Activated B cell treated with CpG ODN at 0.5 μM for 24 hours (primary cell): ENCODE measurements around the gene PRMT9. TPM values are rescaled to one million over a fixed set of nuclear protein-coding genes. Genes with fewer than 3 reads are reported as not detected.

Experiments used
- ATAC-seq: fragments of 200-7000 bp; cut with Tn5 transposase; one replicate; pipeline ENCODE4 v1.10.0; 2021; ENCODE audit warnings: low read depth, mild to moderate bottlenecking, moderate library complexity
- CTCF ChIA-PET: fragments of 350-600 bp; sonication (Branson Sonifier 250); formaldehyde crosslinking; loops from one replicate; lab custom pipeline; 2021; ENCODE audit warnings: antibody characterized with exemption; lab: Charles Lee
- POLR2A ChIA-PET: fragments of 350-600 bp; sonication (Branson Sonifier 250); formaldehyde crosslinking; loops from one replicate; lab custom pipeline; 2021; ENCODE audit warnings: antibody characterized with exemption; lab: Charles Lee
- DNase-seq: peaks from one replicate; pipeline ENCODE4 v3.0.0; 2022
- H3K27ac Mint-ChIP-seq: one replicate; pipeline ENCODE4 v1.8.0; 2020; ENCODE audit warnings: mixed read lengths
- H3K27me3 Mint-ChIP-seq: one replicate; pipeline ENCODE4 v1.8.0; 2021; ENCODE audit warnings: mixed read lengths
- H3K36me3 Mint-ChIP-seq: one replicate; pipeline ENCODE4 v1.8.0; 2021; ENCODE audit warnings: low read depth, mixed read lengths
- H3K4me1 Mint-ChIP-seq: one replicate; pipeline ENCODE4 v1.8.0; 2021; ENCODE audit warnings: mixed read lengths
- H3K4me3 Mint-ChIP-seq: one replicate; pipeline ENCODE4 v1.8.0; 2020; ENCODE audit warnings: mild to moderate bottlenecking, mixed read lengths
- H3K9me3 Mint-ChIP-seq: one replicate; pipeline ENCODE4 v1.8.0; 2020; ENCODE audit warnings: mixed read lengths
- CTCF ChIP-seq: fragments of 200-600 bp; IDR thresholded peaks from one replicate; pipeline ENCODE4 v1.8.0; 2022; ENCODE audit warnings: antibody characterized with exemption, mild to moderate bottlenecking
- intact Hi-C: fragments of 100-400 bp; cut with micrococcal nuclease; formaldehyde crosslinking; loops from one replicate; pipeline ENCODE4 v1.15.1; 2024
- total RNA-seq: library from RNA; stranded (reverse); gene quantifications from 2 replicates; pipeline ENCODE4 v1.2.3, GENCODE V29; 2022

PRMT9 gene
- total RNA-seq, 1 donor from 2014 or later, result 7.4 TPM

- POLR2A ChIA-PET, result no interaction called here
- intact Hi-C loops, result no loop called here
Observed at GRCh38 chr4:147638365-147638764, 45.6 kb downstream of the PRMT9 start.

GRCh38 chr4:147635348-147635747, 48.6 kb downstream of the PRMT9 start:
- Mint-ChIP-seq H3K27me3 (no peaks in the 10 kb centered on the region), H3K4me3 (no peak overlapping the region), H3K36me3 (peaks cover 79% of the 10 kb centered on the region), H3K27ac (no peak overlapping the region), H3K9me3 (no peaks in the 10 kb centered on the region), H3K4me1 (peaks cover 11% of the 10 kb centered on the region)
- ATAC-seq (no peak), DNase-seq (no peak)
- no peak for TF ChIP-seq CTCF
- intact Hi-C loops, result no loop called here
- ChIA-PET POLR2A (no interaction called here), CTCF (no interaction called here)

More at GRCh38 chr4:147638365-147638764, 45.6 kb downstream of the PRMT9 start:
- CTCF ChIA-PET, result no interaction called here
- H3K27me3 Mint-ChIP-seq, result no peaks in the 10 kb centered on the region
- H3K36me3 Mint-ChIP-seq, result peaks cover 81% of the 10 kb centered on the region
- ATAC-seq, result no peak
- no peak overlapping the region for H3K27ac Mint-ChIP-seq
- no peak for TF ChIP-seq CTCF
- peaks cover 12% of the 10 kb centered on the region for H3K4me1 Mint-ChIP-seq
- no peaks in the 10 kb centered on the region for H3K9me3 Mint-ChIP-seq
- DNase-seq, result no peak
- no peak overlapping the region for H3K4me3 Mint-ChIP-seq

- Mint-ChIP-seq H3K36me3 (peaks cover 84% of the 10 kb centered on the region), H3K4me1 (no peaks in the 10 kb centered on the region), H3K4me3 (no peak overlapping the region), H3K27ac (no peak overlapping the region), H3K27me3 (no peaks in the 10 kb centered on the region), H3K9me3 (no peaks in the 10 kb centered on the region)
- intact Hi-C loops, result no loop called here
- ChIA-PET CTCF (no interaction called here), POLR2A (no interaction called here)
- TF ChIP-seq CTCF, result no peak
- ATAC-seq, result no peak
- no peak for DNase-seq
Observed at GRCh38 chr4:147633643-147634042, 50.3 kb downstream of the PRMT9 start.

- POLR2A ChIA-PET, result no interaction called here
- intact Hi-C loops, result no loop called here
- H3K4me3 Mint-ChIP-seq, result no peak overlapping the region
- no peaks in the 10 kb centered on the region for H3K27me3 Mint-ChIP-seq
- ATAC-seq, result no peak
- H3K9me3 Mint-ChIP-seq, result no peaks in the 10 kb centered on the region
- DNase-seq, result no peak
- no peaks in the 10 kb centered on the region for H3K4me1 Mint-ChIP-seq
- CTCF ChIA-PET, result no interaction called here
- H3K36me3 Mint-ChIP-seq, result peaks cover 87% of the 10 kb centered on the region
- no peak for TF ChIP-seq CTCF
- no peak overlapping the region for H3K27ac Mint-ChIP-seq
Observed at GRCh38 chr4:147633113-147633512, 50.9 kb downstream of the PRMT9 start.

GRCh38 chr4:147629783-147630730, 53.9 kb downstream of the PRMT9 start:
- CTCF ChIA-PET, result interaction anchor here (0.7 kb wide), 1 partner anchor 12 kb away, joined by 3 read pairs; the partner anchor contains the start of gene TMEM184C
- H3K9me3 Mint-ChIP-seq, result no peaks in the 10 kb centered on the region
- H3K4me3 Mint-ChIP-seq, result no peak overlapping the region
- intact Hi-C loops, result no loop called here
- no peaks in the 10 kb centered on the region for H3K27me3 Mint-ChIP-seq
- no peak for TF ChIP-seq CTCF
- H3K36me3 Mint-ChIP-seq, result peaks cover 85% of the 10 kb centered on the region
- DNase-seq, result no peak
- POLR2A ChIA-PET, result no interaction called here
- no peak overlapping the region for H3K27ac Mint-ChIP-seq
- no peak for ATAC-seq
- H3K4me1 Mint-ChIP-seq, result no peaks in the 10 kb centered on the region
